GM23248 (cell line): ENCODE data around the gene DFFB.

Source experiments
- EZH2 ChIP-seq: fragments of 200-600 bp; sonication (generic); IDR thresholded peaks from 2 replicates; pipeline ENCODE4 v1.6.1; 2018; ENCODE audit warnings: antibody characterized with exemption, mild to moderate bottlenecking; ENCODE audit not compliant: insufficient read depth, poor library complexity, severe bottlenecking
- EZH2phosphoT487 ChIP-seq: fragments of 200-600 bp; sonication (generic); IDR thresholded peaks from 2 replicates; pipeline ENCODE4 v1.6.1; 2018; ENCODE audit warnings: antibody characterized with exemption, moderate library complexity, mild to moderate bottlenecking, low read depth; ENCODE audit not compliant: insufficient read depth

DNA sequence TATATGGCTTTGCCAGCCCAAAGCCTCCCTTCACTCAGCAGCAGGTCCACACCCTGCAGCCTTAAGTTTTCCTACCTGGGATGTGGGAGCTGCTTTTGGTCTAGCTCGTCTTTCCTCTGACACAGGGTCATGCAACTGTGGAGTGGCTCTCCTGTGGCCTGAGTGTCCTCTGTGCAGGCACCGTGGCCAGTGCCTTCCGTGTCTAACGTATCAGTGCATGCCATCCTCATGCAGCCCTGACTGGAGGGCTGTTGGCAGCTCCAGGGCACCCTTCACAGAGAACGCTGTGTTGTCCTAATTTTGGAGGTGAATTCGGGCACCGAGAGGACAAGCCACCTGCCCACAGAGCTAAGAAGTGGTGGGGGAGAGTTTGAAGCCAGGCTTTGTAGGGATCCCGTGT is 68.5 kb downstream of the DFFB start:
- TF ChIP-seq EZH2, result no peak
- TF ChIP-seq EZH2phosphoT487, result no peak
